ENCODE measurements around the gene ASB1.

Gene ASB1

GRCh38 chr2:238487134-238487533 is 60.4 kb downstream of the ASB1 start:
- no peak for DNase-seq (ENCODE audit: low read depth in 1 of 2, low spot score in 1 of 2)
- no peak overlapping the region for H3K27ac ChIP-seq (replicated peaks)
- no peak overlapping the region for H3K4me3 ChIP-seq (replicated peaks; ENCODE audit: insufficient read depth, low read length)
- no peak for TF ChIP-seq SPI1 (IDR thresholded peaks at IDR 0.05; ENCODE audit: borderline replicate concordance, low read depth)
- no peak for TF ChIP-seq REST (IDR thresholded peaks at IDR 0.05; ENCODE audit: insufficient replicate concordance, low read depth)
- TF ChIP-seq POLR2AphosphoS5 (IDR thresholded peaks at IDR 0.05; ENCODE audit: low read depth) = no peak
- no peak for TF ChIP-seq CTCF (IDR thresholded peaks at IDR 0.05; ENCODE audit: insufficient read depth, low read length)
- no peak for TF ChIP-seq GABPA (IDR thresholded peaks at IDR 0.05; ENCODE audit: low read depth)
- H3K27me3 ChIP-seq (ENCODE audit: insufficient read depth, poor library complexity, severe bottlenecking) = no peaks in the 10 kb centered on the region

- H3K27me3 ChIP-seq (ENCODE audit: insufficient read depth, poor library complexity, severe bottlenecking) = no peaks in the 10 kb centered on the region
- DNase-seq (ENCODE audit: low read depth in 1 of 2, low spot score in 1 of 2) = no peak
- H3K27ac ChIP-seq (replicated peaks) = no peak overlapping the region
- no peak overlapping the region for H3K4me3 ChIP-seq (replicated peaks; ENCODE audit: insufficient read depth, low read length)
- TF ChIP-seq REST (IDR thresholded peaks at IDR 0.05; ENCODE audit: insufficient replicate concordance, low read depth) (no peak), POLR2AphosphoS5 (IDR thresholded peaks at IDR 0.05; ENCODE audit: low read depth) (no peak), GABPA (IDR thresholded peaks at IDR 0.05; ENCODE audit: low read depth) (no peak), CTCF (IDR thresholded peaks at IDR 0.05; ENCODE audit: insufficient read depth, low read length) (no peak), SPI1 (IDR thresholded peaks at IDR 0.05; ENCODE audit: borderline replicate concordance, low read depth) (no peak)
Measured at GRCh38 chr2:238487652-238488346, 61.1 kb downstream of the ASB1 start.

GRCh38 chr2:238488347-238488826 is 61.7 kb downstream of the ASB1 start:
- TF ChIP-seq POLR2AphosphoS5 (IDR thresholded peaks at IDR 0.05; ENCODE audit: low read depth) = no peak
- no peak for TF ChIP-seq GABPA (IDR thresholded peaks at IDR 0.05; ENCODE audit: low read depth)
- no peak for TF ChIP-seq SPI1 (IDR thresholded peaks at IDR 0.05; ENCODE audit: borderline replicate concordance, low read depth)
- TF ChIP-seq CTCF (IDR thresholded peaks at IDR 0.05; ENCODE audit: insufficient read depth, low read length) = no peak
- TF ChIP-seq REST (IDR thresholded peaks at IDR 0.05; ENCODE audit: insufficient replicate concordance, low read depth) = no peak
- Histone ChIP-seq H3K27ac (replicated peaks) (no peak overlapping the region), H3K4me3 (replicated peaks; ENCODE audit: insufficient read depth, low read length) (no peak overlapping the region), H3K27me3 (ENCODE audit: insufficient read depth, poor library complexity, severe bottlenecking) (no peaks in the 10 kb centered on the region)
- DNase-seq (ENCODE audit: low read depth in 1 of 2, low spot score in 1 of 2) = no peak

Measured in HL-60 (cell line).